OCI-LY3 (cell line): Measurements from ENCODE around the gene DPM1.
A peak's percentile ranks its signal among the peaks of the same experiment; 100 is the strongest.

Experiments
- EZH2phosphoT487 ChIP-seq: fragments of 200-600 bp; shearing (Covaris generic); IDR thresholded peaks from 2 replicates; pipeline ENCODE4 v1.6.1; 2018; ENCODE audit warnings: antibody characterized with exemption, mixed run types, low read depth
- TF ChIP-seq, protein P1 (sequence below): fragments of 200-600, 300-600 bp; sonication (generic); IDR thresholded peaks from 2 replicates; pipeline ENCODE4 v1.5.1; 2014; ENCODE audit warnings: antibody characterized with exemption, low read length, low read depth

DNA sequence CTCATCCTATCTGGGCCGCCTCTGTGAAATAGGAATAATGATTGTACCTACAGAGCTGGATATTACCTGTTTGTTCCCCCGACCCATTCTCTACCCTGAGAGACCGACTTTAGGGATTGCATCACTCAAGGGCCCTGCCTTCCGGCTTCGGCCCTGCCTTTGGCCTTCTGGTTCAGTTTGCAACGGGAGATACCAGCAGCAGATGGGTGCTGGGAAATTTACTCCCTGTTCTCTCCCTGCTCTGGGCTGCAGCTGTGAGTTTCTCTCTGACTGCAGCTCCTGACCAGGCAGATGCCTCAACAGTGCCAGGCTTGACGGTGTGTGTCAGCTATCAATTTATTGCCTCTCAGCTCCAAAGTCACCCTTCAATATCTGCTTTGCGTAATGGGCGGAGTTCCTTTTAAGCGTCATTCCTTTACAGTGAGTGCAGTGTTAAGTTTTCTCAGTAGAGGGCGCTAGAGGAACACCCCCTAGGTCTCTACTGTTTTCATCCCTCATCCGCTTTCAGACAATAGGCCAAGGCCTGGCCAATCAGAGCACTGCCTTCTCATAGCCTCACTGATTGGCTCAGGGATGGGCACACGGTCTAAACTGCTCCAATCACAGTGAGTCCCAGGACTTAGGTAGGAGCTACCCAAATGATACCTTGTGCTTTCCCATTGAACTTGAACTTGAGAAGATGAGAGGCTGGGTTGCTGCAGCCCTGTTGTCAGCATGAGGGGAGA is 34.6 kb upstream of the DPM1 start:
- TF ChIP-seq, protein P1, sequence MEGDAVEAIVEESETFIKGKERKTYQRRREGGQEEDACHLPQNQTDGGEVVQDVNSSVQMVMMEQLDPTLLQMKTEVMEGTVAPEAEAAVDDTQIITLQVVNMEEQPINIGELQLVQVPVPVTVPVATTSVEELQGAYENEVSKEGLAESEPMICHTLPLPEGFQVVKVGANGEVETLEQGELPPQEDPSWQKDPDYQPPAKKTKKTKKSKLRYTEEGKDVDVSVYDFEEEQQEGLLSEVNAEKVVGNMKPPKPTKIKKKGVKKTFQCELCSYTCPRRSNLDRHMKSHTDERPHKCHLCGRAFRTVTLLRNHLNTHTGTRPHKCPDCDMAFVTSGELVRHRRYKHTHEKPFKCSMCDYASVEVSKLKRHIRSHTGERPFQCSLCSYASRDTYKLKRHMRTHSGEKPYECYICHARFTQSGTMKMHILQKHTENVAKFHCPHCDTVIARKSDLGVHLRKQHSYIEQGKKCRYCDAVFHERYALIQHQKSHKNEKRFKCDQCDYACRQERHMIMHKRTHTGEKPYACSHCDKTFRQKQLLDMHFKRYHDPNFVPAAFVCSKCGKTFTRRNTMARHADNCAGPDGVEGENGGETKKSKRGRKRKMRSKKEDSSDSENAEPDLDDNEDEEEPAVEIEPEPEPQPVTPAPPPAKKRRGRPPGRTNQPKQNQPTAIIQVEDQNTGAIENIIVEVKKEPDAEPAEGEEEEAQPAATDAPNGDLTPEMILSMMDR = peak; percentile 99
- TF ChIP-seq EZH2phosphoT487 = no peak
